Activated CD4-positive, alpha-beta T cell treated with anti-CD3 and anti-CD28 coated beads, Interleukin-2, Interleukin-4, amounts not matched to agents 100 ng/mL and 50 ng/mL, durations not matched to agents 16 hours and 8 hours (primary cell): Measurements from ENCODE around the gene PPIL6.

ENCODE experiments used
- DNase-seq: peaks from one replicate; pipeline ENCODE4 v3.0.0-alpha.2; 2020; ENCODE audit warnings: low spot score

Gene PPIL6

DNA sequence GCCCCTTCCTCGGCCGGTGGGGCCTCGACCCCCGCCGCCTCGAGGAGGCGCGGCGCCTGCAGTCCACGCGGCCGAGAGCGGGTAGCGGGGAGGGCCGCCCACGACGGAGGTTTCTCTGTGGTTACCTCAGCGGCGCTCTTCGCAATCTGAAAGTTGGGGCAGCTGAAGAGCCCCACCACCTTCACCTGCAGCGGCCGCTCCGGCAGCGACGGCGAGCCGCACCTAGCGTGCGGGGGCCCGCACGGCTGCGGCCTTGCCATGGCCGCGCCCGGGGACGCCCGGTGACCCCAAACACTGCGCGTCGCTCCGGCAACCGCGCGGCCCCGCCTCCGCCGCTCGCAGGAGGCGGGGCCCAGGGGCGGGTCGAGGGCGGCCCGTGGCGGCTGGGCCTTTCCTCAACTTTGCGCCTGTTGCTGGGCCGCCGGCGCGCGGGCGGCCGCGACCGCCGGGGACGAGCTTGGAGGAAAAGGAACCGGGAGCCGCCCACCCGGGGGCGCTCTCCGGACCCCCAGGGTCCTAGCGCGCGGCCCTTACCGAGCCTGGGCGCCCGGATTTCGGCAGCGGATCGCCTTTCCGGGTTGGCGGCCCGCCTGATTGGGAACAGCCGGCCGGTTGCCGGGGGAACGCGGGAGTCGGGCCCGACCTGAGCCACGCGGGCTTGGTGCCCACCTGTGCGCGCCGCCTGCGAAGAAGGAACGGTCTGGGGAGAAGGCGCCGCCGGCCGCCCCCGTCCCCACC, at the start of gene PPIL6, which contains the start of gene SMPD2:
TSS of gene PPIL6 (minus strand) at position 298 of the 738 bp plus-strand sequence. CDS start at position 260, 38 bp downstream.
TSS of gene SMPD2 (plus strand) at position 394 of the 738 bp plus-strand sequence. CDS start 398 bp downstream, outside the sequence.
- DNase-seq, result peak; percentile 79

DNA sequence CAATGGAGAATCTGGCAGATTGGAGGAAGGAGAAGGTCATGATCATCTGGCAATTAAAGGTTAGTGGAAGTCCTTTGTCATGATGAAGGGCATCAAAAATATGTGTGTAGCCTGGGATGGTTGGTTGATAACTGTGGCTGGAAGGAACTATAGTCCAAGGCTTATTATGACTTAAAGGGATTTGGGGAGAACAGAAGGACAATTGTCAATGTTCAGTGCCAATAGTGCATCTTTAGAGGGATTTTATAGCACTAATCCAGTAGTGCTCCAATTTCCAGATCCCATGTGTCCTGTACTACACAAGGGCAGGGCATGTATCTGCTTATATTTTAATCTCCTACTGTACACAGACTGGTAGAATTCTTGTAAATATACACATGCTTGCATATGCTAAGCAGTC, 47.6 kb upstream of the PPIL6 start:
- no peak for DNase-seq

DNA sequence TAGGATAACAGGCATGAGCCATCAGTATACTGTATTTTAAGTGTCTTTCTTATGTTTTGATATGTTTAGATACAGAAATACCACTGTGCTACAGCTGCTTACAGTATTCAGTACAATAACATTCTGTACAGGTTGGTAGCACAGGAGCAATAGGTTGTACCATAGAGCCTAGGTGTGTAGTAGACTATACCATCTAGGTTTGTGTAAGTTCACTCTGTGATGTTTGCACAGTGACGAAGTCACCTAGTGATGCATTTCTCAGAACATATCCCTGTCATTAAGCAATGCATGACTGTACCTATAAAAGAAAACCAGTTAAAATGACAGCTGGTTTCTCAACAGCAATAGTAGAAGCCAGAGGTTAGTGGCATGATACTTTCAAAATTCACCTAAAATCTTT, 45.6 kb upstream of the PPIL6 start:
- no peak for DNase-seq

DNA sequence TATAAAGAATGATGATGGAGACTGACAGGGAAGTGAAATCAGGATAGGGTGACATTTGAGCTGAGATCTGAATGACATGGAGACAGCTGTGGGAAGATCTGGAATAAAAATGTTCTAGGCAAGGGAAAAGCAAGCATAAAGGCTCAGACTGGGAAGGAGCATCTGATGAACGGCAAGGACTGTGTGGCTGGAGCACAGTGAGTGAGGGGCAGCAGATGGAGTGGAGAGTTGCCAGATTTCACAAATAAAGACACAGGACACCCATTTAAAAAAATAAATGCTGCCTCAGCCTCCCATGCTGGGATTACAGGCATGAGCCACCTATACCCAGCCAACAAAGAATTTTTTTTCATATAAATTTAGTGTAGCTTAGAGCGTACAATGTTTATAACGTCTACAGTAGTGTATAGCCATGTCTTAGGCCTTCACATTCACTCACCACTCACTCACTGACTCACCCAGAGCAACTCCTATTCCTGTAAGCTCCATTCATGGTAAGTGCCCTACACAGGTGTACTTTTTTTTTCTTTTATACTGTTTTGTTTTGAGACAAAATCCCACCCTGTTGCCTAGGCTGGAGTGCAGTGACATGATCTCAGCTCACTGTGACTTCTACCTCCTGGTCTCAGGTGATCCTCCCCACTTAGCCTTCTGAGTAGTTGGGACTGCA, 45.0 kb upstream of the PPIL6 start:
- DNase-seq, result no peak

DNA sequence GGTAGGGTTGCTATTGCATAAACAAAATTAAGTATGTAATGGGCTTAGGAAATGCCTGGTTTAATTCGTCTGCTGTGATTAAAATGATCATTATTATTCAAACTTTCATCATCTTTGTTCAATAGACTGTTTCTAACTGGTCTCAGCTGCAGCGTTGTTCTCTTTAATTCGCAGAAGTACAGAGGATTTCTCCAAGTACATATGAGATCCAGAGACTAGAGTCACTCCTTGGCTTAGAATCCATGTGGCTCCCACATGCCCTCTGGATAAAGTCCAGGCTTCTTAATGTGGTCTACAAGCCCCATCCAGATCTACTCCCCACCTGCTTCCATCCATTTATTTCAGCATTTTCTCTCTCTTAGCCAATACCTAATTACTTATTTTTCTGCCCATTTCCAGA, 43.7 kb upstream of the PPIL6 start:
- DNase-seq, result no peak

DNA sequence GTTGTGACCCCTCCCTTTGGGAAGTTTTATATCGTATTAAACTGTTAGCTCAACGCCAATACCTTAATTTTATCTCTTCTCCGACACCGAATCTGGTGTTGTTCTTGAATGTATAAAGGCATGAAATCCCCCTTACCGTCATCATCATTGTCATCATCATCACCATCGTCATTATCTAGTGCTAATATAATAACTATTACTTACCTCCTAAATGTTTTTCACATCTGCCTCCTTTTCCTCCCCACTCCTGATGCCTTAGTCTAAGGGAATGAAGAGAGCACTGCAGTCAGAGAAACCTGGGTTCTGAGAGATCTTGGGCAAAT, 43.3 kb upstream of the PPIL6 start:
- no peak for DNase-seq

DNA sequence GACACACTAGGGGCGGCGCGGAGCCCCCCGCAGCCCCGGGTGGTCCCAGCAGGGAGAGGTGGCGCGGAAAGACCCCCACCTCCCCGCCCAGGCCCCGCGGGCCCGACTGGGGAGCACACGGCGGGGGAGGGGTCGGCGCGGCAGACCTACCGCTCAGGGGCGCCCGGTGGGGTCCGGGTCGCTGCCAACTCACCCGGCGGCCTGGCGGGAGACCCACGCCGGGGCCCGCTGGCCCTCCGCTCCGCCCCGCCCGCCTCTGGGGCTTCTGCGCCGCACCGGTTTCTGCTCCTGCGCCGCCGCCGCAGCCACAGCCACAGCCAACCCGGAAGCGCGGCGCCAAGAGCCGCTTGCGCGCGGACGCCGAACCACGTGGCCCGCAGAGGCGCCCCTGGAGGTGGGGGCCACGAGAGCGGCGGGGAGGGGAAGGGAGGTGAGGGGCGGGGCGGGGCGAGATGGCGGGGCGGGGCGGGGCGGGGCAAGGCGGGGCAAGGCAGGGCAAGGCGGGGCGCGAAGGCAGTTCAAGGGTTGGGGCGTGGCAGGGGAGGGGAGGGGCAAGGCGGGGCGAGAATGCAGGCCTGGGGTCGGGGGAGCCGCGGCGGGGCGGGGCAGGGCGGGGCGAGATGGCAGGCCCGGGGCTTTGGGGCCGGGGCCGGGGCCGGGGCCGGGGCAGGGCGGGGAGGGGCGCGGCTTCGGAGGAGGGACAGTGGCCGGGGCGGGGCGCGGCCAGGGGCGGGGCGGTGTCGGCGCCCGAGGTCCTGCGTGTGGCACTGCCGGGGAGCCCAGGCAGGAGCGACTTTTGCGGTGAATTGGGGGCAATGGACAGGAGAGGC, 42.7 kb upstream of the PPIL6 start, which contains the start of gene ZBTB24:
TSS of gene ZBTB24 (minus strand) at position 315 of the 830 bp plus-strand sequence. CDS start 1,193 bp downstream, outside the sequence.
- peak; percentile 91 for DNase-seq

DNA sequence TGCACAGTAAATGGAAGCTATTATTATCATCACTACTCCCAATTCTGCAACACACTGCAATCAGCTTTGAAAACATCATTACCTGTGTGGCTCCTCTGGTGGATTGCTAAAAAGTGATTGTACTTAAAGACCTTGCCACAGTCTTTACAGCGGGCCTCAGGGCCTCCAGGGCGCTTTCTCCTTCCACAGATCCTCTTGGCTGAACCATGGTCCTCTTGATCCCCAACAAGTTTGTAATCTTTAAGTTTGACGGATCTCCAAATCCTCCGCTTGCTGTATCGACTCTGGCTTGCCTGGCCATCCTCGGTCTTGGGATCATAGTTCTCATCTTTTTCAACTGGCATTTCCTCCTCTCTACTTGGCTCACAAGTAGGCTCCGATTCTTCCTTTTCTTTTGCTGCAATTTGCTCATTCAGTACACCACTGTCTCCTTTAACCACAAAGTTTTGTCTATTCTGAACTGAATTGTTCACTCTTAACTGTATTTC, 40.6 kb upstream of the PPIL6 start:
- no peak for DNase-seq

DNA sequence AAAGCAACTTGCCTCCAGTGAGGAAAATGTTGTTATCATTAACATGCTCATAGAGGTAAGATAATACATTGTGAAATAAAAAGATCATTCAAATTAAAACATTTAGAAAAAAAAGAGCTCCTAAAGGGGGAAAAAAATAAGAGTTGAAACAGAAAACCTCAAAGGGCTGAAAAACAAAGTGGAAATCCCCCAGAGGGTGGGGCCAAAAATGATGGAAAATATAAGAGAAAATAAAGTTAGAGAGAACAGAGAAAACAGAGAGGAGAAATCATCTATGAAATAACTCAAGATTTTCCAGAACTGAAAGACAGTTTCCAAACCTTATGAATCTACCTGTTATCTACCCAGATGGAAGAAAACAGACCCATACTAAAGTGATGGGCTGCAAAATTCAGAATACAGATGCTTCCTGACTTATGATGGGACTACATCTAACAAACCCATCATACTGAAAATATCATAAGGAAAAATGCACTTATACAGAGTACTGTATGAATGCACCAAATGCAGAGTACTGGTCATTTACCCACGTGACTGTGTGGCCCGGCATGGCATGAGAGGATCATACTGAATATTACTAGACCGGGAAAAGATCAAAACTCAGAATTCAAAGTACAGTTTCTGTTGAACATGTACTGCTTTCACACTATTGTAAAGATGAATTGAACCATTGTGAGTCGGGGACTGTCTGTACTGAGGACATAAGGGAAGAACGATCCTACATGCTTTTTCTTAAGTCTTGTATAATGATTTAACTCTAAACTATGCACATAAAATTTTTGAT, 38.6 kb upstream of the PPIL6 start:
- DNase-seq, result no peak

DNA sequence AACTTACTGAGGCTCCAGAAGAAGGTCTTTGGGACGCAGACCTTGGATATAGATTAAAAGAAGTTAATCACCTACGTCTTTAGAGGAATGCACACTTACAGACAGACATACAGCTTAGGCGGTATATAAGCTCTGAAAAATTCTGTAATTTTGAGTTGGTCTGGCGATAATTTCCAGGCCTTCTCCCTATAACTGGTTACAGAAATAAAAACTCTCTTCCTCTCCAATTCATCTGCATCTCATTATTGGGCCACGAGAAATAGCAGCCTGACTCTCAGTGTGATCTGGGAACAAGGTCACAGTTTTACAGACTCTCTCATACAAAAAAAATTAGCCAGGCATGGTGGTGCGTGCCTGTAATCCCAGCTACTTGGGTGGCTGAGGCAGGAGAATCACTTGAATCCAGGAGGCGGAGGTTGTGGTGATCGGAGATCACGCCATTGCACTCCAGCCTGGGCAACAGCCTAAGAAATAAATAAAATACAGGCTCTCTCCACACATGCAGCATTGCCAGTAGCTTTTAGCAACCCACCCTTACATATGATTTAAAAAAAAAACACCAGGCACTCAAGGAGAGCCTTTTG, 37.9 kb upstream of the PPIL6 start:
- DNase-seq, result no peak

DNA sequence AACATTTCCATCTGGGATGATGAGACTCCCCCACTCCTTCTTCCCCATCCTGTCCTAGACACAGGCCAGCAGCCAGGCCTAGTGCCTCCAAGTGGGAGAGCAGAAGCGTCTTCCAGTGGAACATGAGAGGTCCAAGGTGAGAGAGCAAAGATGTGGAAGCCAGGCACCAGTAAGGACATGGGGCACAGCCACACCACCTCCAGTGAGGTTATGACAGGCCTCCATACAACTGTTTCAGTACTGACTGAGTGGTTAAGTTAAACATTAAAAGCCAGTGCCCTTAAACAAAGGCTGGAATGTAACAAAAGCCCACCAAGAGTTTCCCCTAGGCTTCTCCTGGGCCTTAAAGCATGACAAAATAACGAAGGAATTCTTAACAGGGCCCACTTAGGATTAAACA, 37.3 kb upstream of the PPIL6 start:
- DNase-seq, result no peak

DNA sequence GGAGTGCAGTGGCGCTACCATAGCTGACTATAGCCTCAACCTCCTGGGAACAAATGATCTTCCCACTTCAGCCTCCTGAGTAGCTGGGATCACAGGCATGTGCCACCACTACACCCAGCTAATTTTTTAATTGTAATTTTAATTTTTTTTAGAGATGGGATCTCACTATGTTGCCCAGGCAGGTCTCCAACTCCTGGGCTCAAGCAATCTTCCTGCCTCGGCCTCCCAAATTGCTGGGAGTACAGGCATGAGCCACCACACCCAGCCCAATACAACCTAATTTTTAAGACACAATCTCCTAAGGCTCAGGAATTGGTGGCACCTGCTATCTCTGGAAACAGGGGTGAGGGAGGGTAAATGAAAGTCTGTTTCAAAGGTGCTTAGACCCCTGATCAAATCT, 36.8 kb upstream of the PPIL6 start:
- DNase-seq, result no peak

DNA sequence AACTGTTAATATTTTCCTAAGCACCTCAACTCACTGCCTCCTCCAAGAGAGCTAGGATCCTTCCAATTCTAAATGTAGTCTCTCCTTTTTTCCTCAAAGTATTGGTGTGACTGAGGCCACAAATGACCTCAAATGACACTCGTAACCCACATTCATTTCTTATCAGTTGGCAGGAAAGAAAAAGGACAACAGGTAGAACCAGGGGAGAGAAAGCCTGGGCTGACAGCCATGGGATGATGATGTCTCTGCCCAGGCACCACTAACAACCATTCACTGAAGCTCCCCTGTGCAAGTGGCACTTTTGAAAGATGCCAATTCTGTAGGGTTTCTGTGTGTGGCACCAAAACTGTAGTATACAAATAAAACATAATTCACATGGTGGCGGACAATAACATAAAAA, 35.2 kb upstream of the PPIL6 start:
- no peak for DNase-seq

DNA sequence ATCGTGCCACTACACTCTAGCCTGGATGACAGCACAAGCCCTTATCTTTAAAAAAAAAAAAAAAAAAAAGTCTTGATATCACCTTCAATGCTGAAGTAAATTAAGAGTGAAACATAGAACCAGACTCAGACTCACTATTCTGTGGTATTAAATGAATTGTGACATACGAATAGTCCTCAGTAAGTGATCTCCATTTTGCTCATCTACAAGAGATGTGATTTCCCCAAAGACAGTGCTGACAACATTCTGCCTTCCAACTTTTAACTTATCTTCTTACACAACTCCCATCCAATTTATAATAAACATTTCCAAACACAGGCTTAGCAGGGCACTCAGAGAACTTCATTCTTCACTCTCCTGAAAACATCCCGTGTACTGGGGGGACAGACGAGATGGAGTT, 34.6 kb upstream of the PPIL6 start:
- DNase-seq, result no peak

DNA sequence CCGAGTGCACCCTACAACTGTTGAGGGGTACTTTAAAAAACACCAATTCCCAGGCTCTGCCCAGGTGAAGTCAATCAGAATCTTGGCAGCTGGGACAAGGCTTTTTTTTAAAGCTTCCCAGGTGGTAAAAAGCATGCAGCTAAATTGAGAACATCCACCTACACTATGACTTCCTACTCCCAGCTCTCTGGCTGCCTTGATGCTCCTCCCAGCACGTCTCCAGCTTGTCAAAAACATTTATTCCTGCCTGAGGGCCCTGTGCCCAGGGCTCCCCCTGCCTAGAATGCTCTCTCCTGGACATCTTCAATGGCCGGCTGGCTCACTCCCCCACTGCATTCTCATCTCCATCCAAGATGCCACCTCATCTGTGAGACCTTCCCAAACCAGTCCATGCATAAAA, 32.7 kb upstream of the PPIL6 start:
- DNase-seq, result no peak

DNA sequence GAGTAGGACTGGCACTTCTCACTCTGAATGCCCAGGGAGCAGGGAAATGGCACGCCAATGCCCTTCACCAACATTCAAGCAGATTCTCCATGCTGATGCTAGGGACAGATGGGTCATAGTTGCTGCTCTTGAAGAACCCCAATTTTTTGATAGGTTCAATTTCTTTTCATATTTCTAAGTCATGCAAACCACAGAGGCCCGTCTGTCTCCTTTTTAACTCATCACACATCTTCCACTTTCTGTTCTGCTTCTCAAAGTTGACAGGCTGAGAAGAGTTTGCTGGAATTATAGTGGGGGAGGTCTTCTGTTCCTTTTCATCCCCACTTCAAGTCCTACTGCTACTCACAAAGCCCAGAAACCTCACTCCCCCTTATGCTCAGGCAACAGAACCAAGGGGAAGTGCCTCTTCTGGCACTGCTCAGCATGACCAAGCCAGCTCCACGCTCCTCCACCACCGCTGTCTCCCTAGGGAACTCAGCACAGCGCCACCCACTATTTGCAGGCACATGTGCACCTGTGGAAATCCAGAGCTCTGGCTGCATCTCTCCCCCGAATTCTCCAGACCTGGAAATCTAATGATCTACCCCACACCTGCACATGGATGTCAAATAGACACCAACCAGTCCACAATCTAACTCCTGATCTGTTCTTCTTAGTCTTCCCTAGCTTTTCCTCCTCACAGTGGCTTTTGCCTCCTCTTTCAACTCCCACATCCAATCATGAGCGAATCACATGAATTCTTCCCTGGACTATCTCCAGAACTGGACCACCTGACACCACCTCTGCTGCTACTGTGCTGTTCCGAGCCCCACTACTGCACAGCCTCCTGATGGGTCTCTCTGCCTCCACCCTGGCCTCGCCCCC, 31.9 kb upstream of the PPIL6 start:
- no peak for DNase-seq

DNA sequence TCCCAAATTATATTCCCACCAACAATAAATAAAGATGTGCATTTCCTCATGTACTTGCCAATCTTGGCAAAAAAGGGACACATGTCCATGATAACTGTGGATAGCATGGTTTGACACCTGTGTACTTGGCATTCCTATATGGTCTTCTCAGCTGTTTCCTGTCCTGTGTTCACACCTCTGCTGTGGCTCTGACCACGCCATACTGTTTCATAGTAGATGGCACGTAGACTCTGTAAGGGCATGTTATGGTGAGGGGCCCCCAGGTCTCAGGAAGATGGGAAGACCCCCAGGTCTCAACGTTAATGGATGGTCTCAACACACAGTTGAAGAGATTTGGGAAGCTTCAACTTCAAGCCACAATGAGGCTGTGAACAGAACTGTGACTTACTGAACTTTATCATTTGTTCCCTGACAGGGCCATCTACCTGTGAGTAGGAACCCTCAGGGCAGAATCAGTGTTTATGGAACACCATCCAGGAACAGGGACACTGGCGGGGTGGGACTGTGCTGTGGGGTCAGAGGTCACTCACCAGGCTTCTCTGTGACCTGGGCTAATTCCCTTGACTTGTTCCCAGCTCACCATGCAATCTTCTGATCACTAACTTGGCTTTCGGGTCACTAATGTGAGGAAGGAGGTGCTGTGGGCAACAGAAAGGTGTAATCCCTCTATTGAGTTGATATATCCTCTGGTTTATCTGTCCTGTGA, 30.8 kb upstream of the PPIL6 start:
- DNase-seq, result no peak

DNA sequence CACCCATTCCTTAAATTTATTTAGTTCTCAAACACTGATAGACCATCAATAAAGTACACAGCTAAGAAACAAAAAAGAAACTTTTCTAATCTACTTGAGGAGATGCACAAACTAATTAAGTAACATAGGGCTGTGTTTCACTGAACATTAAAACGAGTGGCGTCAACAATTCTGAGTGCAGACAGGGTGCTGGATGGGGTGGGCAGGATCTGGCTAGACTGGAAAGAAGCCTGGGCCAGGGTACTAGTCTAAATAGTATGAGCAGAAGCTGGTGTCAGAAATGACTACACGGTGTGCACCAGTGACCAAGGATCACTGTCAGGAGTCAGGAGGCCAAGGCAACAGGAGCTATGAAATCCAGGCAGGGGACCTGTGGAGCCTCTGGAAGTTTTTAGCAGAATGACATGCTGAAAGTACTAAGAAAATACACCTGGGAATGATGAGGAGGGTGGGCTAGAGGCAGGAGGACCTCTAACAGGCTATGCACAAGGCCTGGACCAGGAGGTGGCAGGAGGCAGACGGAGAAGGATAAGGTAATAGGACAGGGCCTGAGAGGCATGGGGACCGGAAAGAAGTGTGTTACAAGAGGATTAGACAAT, 29.3 kb upstream of the PPIL6 start:
- DNase-seq, result no peak

DNA sequence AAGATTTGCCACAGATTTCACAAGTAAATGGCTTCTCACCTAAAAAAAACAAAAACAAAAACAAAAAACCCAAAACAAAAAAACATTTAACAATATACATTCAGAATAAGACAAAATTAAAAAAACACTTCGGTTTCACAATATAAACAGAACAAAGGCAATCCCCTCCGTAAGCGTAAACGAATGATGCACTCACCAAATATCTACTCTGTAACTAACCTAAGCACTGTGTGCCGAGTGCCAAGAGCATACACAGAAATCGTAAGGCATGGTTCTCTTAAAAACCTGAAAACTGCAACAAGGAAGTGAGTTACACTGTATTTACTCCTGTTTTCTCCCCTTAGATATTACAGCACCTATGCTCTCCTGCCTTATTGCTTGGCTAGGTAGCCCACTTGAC, 27.3 kb upstream of the PPIL6 start:
- no peak for DNase-seq
